T follicular helper cell (primary cell): ENCODE results near the gene KCNT2.

Experiments
- DNase-seq: peaks from one replicate; pipeline ENCODE4 v3.0.0-alpha.2; 2020; ENCODE audit warnings: low read depth

The KCNT2 gene

DNA sequence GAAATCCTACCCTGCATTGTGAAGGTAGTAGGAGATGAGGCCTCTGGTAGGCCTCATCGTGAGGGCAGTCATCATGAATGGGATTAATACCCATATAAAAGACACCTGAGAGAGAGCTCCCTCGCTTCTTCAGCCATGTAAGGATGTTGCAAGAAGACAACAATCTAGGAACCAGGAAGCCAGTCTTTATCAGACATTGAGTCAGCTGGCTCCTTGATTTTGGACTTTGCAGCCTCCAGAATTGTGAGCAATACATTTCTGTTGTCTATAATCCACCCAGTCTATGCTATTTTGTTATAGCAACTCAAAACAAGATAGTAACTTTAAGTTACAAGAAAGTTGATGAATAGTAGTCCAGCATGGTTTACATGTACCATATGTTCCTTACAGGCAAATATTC, 208.5 kb downstream of the KCNT2 start:
- no peak for DNase-seq

DNA sequence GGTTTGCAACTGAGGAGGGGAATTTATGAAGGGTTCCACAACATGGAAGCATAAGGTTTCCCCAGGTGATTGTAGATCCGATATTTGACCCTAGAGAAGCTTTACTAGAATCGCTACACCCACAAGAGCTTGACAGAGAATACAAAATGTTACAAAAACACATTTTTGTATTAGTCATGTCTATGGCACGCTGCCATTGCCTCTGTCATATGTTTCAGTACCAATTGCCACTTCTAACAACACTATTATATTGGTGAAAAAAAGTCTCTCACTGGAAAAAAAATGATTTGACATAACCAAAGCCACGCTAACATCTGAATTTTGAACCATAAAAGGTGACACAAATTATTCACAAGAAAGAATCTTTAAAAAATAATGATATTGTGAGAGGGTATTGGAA, 214.5 kb downstream of the KCNT2 start:
- no peak for DNase-seq

- no peak for DNase-seq
Measured at GRCh38 chr1:196393282-196393681, 215.0 kb downstream of the KCNT2 start.

- DNase-seq: no peak
Measured at GRCh38 chr1:196387766-196388165, 220.5 kb downstream of the KCNT2 start.

GRCh38 chr1:196385109-196385508, 223.1 kb downstream of the KCNT2 start:
- DNase-seq: no peak

DNA sequence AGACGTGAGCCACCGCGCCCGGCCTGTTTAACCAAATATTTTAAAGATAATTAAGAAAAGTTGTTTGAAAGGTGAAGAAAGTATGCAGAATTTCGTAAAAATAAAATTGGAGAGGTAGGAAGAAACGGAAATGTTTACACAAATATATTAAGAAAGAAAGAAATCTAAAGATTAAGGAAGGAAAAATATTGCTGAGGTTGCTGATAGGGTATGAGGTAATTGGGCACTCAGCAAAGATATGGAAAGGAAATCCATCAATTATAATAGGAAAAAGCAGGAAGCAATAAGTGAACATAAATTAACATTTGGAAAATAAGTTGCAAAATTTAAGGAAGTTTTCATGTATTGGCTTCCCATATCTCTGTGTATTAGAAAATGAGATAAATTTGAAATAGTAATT, 225.9 kb downstream of the KCNT2 start:
- no peak for DNase-seq

- no peak for DNase-seq
Measured at GRCh38 chr1:196381544-196381943, 226.7 kb downstream of the KCNT2 start.

- no peak for DNase-seq
Measured at GRCh38 chr1:196380316-196380715, 227.9 kb downstream of the KCNT2 start.

DNA sequence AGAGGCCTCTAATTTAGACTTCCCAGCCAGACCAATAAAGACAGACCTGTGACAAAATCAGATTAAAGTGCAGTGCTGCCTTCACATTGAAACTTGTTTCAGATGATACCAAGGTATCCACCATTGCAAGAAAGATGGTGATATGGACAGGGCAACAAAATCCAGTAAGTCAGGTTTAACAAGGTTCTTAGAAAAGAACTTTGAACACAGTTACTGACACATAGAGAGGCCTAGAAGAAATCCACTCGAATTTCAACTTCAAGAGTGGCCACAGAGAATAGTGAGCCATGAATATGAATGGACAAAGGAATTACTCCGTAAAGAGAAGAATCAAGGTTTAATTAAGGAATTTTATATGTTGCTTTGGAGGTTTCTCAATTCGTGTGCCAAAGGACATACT, 230.4 kb downstream of the KCNT2 start:
- no peak for DNase-seq

DNA sequence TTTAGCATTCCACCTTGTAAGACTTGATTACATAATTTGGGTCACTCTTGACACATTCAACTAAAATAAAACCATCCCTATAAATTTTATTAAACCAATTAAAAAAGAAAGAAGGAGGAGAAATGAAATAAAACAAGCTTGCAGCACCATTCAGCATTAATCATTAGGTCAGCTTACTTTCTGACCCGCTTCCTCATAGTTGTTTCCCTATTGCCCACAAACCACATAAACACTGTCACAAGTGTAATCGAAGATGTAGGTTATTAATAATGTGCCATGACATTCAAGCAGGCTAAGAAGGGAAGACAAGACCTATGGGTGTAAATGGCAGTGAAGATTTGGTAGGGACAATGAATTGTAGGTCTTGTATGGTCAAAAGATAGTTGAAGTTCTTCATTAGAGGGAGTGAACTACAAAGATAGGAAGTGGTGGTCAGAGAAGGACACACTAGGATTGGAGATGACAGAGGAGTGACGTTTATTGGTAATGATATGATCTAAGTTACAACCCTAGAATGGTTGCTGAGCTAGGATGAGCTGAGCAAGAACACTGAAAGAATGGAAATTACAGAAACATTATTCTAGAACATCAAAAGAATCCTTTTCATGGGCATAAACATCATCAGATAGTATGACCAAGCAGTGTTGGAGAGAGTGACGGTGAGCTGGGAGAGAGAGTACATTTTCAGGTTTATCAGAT, 231.5 kb downstream of the KCNT2 start:
- no peak for DNase-seq

DNA sequence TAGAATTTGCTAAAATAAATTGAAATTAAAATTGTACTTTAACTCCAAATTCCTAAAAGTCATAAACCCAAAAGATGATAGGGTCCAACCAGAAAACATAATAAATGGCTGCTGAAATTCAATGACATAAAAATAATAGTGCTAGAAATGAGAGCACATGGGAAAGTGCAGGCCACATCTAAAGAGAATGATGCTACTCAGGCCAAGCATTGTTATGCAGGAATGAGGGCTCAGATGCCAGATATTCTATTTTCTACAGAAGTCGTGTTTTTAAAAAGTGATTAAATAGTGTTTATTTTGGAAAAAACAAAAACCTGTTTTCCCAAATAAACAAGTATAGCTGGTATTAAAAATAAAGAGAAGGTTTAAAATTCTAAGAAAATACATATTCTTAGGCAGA, 234.4 kb downstream of the KCNT2 start:
- no peak for DNase-seq

GRCh38 chr1:196372896-196373536, 235.2 kb downstream of the KCNT2 start:
- DNase-seq: no peak

DNA sequence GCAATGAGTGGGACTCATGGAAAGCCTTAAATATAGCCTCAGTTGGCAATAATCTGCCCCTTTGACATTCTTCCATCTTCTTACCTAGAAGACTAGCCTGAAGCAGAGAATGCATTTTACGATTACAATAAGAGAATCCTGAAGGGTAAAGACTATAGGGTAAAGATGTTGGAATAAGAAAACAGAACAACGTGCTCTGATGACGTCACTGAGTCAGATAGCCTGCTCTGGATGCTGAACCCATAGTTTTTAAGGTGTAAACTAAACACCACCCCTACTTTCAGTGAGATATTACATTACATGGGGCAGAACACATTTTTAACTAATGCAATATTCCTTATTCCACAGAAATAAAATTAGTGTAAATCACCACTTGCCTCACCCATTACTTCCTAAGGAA, 240.4 kb downstream of the KCNT2 start:
- DNase-seq: no peak

DNA sequence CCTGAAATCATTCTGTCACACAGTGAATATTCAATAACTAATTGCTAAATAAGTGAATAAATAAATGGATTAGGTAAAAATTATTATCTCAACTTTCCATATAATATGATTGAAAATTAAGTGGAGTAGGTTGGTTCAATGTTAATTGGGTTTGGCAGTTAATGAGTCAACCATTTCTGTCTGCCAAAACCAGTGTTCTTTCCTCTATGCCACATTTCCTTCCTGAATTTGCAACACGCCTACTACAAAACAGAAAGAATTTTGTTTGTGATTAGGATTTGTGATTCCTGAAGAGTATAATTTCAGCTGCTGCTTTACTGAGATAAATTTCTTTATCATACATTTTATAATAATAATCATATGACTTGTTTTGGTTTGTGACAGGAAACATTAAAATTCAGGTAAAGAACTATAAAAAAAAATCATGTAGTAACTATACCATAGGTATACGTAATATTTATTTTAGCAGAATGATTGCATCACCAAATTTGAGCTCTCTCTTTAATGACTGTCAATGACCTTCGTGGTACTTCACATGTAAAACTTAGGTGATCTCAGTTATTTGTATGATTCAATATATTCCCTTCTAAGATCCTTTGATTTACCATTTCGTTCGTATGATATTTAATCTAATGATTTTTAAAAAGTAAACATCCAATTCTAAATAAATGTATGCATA, 241.3 kb downstream of the KCNT2 start:
- no peak for DNase-seq

GRCh38 chr1:196361112-196361714, 247.0 kb downstream of the KCNT2 start:
- no peak for DNase-seq

- DNase-seq: no peak
Measured at GRCh38 chr1:196357913-196358312, 250.3 kb downstream of the KCNT2 start.

DNA sequence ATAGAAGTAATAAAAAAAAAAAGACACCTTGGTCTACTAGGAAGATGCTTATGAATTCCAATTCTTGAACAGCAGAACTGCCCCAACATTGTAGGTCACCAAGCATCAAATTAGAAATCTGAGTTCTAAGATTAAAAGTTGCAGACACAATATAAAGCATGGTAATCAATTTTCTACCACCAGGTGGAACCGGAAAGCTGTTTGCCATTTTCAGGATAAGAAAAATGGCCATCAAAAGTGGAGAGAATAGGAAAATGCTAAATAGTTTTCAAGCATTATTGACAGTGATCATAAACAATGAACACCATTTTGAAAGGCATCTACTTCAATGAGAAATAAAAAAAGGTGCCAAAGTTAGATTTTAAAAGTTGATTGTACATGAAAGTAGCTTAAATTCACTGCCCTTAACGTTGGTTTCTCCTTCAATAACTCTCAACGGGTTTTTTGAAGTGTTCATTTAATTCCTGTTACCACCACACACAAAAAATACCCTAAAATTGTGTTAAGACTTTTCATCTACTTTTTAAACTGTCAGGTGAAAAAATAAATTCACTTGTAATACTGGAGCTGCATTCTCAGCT, 252.9 kb downstream of the KCNT2 start:
- no peak for DNase-seq

DNA sequence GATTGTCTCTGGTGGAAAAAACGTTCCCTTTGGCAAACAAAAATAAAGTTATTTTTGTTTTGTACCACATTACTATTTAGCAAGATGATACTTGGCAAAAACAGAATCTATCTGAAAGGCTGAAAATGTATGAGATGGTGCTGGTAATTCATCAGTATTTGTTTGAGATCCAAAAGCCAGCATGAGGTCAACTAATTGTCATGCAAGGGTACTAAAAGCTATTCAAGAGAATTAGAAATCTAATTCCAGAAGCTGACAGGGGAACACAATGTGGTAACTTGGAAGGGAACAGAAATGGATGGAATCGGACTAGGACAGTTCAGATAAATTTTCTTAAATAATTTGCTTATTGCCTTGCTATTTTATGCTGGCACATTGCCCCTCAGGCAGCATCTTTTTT, 263.8 kb downstream of the KCNT2 start:
- DNase-seq: no peak

- DNase-seq: no peak
Measured at GRCh38 chr1:196324345-196324744, 283.9 kb downstream of the KCNT2 start.

GRCh38 chr1:196323869-196324268, 284.4 kb downstream of the KCNT2 start:
- no peak for DNase-seq

- no peak for DNase-seq
Measured at GRCh38 chr1:196319301-196319700, 288.9 kb downstream of the KCNT2 start.
